ENCODE data around the gene LCE2A. TPM values are rescaled to one million over a fixed set of nuclear protein-coding genes. Genes with fewer than 3 reads are reported as not detected.

Gene LCE2A, protein sequence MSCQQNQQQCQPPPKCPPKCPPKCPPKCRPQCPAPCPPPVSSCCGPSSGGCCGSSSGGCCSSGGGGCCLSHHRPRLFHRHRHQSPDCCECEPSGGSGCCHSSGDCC
- total RNA-seq (2022) (not detected in 2 replicates), Bru-seq, nascent RNA (not detected), BruChase-seq, experiment 1, labeled RNA remaining after a 2-hour chase (not detected), BruChase-seq, experiment 2, labeled RNA remaining after a 6-hour chase (not detected)
- long read RNA-seq = 0 reads

DNA sequence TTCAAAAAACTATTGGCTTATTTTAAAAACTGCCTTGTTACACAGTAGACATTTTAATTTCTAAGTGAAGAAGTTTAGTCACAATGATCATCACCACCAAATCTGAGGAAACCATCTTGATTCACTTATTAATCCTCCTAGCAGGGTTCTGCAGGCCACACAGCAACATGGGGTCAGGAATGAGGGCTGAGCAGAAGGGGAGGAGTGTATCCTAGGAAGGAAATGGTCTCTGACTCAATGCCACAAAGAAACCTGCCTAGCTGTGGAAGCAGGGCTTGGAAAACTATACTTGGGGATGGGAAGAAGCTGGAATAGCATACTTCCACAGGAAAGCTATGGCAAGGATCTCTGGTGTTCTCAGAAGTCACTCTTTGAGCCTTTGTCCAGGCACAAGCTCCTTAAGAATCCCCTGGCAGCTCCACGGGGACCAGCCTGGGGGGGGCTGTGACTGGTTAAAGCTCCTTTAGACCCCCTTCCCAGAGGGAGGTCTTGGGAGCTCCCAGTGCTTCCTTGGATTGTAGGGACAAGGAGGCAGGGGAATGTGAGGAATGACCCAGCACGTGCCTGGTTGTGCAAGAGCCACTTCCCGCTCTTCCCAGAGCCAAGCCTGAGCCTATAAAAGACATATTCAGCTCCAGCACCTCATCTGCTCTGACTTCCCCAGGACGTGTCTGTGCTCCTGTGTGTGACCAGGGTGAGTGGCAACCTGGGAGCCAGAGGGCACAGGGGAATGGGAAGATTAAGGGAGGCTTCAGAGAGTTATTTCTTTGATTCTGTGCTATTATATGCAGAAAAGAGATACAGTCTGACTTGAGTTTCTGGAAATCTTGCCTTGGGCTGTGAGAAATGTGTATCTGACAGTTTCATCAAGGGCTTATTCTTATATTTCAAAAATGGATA, at the start of gene LCE2A:
Gene LCE2A, plus strand, starts transcription at position 645 of the 900 bp plus-strand sequence. CDS start 557 bp downstream, outside the sequence.
- H3K27me3 Mint-ChIP-seq (ENCODE audit: insufficient read depth, unreplicated experiment) = peaks cover 15% of the 10 kb centered on the region
- ChIA-PET POLR2A (no interaction called here), CTCF (no interaction called here)
- H3K9me3 ChIP-seq = no peaks in the 10 kb centered on the region
- no TSS peak for BruUV-seq (replicated peaks)
- no peaks in the 10 kb centered on the region for H3K36me3 ChIP-seq (ENCODE audit: control insufficient read depth, insufficient read depth, low read length)
- no peak within 1 kb of the TSS for H3K4me3 Mint-ChIP-seq (ENCODE audit: unreplicated experiment)
- H3K4me1 Mint-ChIP-seq (ENCODE audit: low read depth, unreplicated experiment) = no peaks in the 10 kb centered on the region
- TF ChIP-seq, protein P1, sequence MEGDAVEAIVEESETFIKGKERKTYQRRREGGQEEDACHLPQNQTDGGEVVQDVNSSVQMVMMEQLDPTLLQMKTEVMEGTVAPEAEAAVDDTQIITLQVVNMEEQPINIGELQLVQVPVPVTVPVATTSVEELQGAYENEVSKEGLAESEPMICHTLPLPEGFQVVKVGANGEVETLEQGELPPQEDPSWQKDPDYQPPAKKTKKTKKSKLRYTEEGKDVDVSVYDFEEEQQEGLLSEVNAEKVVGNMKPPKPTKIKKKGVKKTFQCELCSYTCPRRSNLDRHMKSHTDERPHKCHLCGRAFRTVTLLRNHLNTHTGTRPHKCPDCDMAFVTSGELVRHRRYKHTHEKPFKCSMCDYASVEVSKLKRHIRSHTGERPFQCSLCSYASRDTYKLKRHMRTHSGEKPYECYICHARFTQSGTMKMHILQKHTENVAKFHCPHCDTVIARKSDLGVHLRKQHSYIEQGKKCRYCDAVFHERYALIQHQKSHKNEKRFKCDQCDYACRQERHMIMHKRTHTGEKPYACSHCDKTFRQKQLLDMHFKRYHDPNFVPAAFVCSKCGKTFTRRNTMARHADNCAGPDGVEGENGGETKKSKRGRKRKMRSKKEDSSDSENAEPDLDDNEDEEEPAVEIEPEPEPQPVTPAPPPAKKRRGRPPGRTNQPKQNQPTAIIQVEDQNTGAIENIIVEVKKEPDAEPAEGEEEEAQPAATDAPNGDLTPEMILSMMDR (IDR thresholded peaks at IDR 0.05; ENCODE audit: insufficient read depth in 1 of 2, low read depth in 1 of 2, low read length in 1 of 2, severe bottlenecking in 1 of 2, unreplicated experiment in 1 of 2) = no peak
- H3K27ac Mint-ChIP-seq (ENCODE audit: unreplicated experiment) = no peak within 1 kb of the TSS
- no peaks in the 10 kb centered on the region for H3K4me1 ChIP-seq
- no peak within 1 kb of the TSS for H3K4me3 ChIP-seq (ENCODE audit: low read depth, low read length)
- no peak for DNase-seq
- no peaks in the 10 kb centered on the region for H3K36me3 Mint-ChIP-seq (ENCODE audit: insufficient read depth, unreplicated experiment)
- peaks cover 12% of the 10 kb centered on the region for H3K9me3 Mint-ChIP-seq (ENCODE audit: unreplicated experiment)
- intact Hi-C loops (cut with micrococcal nuclease; ENCODE audit: unreplicated experiment) = no loop called here
- no peaks in the 10 kb centered on the region for H3K27me3 ChIP-seq (replicated peaks; ENCODE audit: control insufficient read depth, insufficient read depth, low read length)

DNA sequence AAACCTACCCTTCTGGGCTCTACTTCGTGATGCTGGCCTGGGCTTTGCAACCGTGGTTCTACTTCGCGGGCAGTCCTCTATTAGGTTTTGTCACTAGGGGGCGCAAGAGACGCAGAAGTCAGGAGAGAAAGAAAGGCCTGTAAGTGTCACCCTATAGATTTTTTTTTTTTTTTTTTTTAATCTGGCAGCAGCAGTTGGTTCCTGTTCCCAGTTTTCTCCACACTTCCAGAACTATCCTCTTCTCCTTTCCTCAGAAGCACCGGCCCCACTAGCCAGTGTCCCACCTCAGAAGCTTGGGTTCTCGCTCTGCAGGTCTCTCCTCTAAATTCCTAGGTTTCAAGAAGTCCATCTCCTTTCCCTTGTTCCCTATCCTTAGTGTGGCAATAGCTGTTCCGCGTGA, 44.0 kb upstream of the LCE2A start:
- Histone ChIP-seq H3K9me3 (no peaks in the 10 kb centered on the region), H3K27me3 (replicated peaks; ENCODE audit: control insufficient read depth, insufficient read depth, low read length) (no peaks in the 10 kb centered on the region; the same call in none of the 2 replicates), H3K4me3 (ENCODE audit: low read depth, low read length) (no peak overlapping the region), H3K36me3 (ENCODE audit: control insufficient read depth, insufficient read depth, low read length) (no peaks in the 10 kb centered on the region), H3K4me1 (no peaks in the 10 kb centered on the region)
- peak; percentile 72 to 83 for DNase-seq
- Mint-ChIP-seq H3K4me1 (ENCODE audit: low read depth, unreplicated experiment) (no peaks in the 10 kb centered on the region), H3K36me3 (ENCODE audit: insufficient read depth, unreplicated experiment) (no peaks in the 10 kb centered on the region), H3K9me3 (ENCODE audit: unreplicated experiment) (no peaks in the 10 kb centered on the region), H3K27me3 (ENCODE audit: insufficient read depth, unreplicated experiment) (peaks cover 12% of the 10 kb centered on the region), H3K4me3 (ENCODE audit: unreplicated experiment) (no peak overlapping the region), H3K27ac (ENCODE audit: unreplicated experiment) (no peak overlapping the region)
- POLR2A ChIA-PET = interaction anchor here (0.7 kb wide), 1 partner anchor 255 kb away, joined by 9 read pairs; no protein-coding TSS in a partner anchor
- BruUV-seq (replicated peaks) = no TSS peak
- intact Hi-C loops (cut with micrococcal nuclease; ENCODE audit: unreplicated experiment) = loop anchor here (1.0 to 10.0 kb wide), 5 partner anchors 81 to 537 kb away; partner anchors contain the start of gene LCE1F
- CTCF ChIA-PET = interaction anchor here (0.6 to 1.1 kb wide), 11 partner anchors 10 to 538 kb away, joined by 3 to 5 read pairs (median 3); no protein-coding TSS in a partner anchor
- TF ChIP-seq, protein P1 (IDR thresholded peaks at IDR 0.05; ENCODE audit: insufficient read depth in 1 of 2, low read depth in 1 of 2, low read length in 1 of 2, severe bottlenecking in 1 of 2, unreplicated experiment in 1 of 2) = peak; percentile 66 to 91

DNA sequence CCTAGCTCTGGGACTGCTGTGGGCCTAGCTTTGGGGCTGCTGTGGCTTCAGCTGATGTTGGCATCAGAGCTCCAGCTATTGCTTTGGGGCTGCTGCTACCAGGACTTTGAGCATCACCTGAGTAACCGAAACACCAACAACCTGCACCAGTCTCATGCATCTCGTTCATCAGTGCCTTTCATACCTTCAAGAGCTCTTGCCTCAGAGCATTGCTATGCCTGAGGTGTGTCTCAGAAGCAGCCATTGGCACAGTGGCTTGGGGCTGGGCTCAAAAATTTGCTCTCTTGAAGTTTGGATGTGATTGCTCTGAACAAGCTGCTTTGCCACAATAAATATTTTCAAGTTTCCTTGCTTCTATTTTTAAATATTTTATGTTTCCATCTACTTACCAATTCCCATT, 41.7 kb upstream of the LCE2A start:
- H3K4me3 Mint-ChIP-seq (ENCODE audit: unreplicated experiment) = no peak overlapping the region
- ChIA-PET POLR2A (no interaction called here), CTCF (interaction anchor here (0.6 kb wide), 1 partner anchor 177 kb away, joined by 3 read pairs; no protein-coding TSS in a partner anchor)
- Histone ChIP-seq H3K4me1 (no peaks in the 10 kb centered on the region), H3K36me3 (ENCODE audit: control insufficient read depth, insufficient read depth, low read length) (no peaks in the 10 kb centered on the region), H3K4me3 (ENCODE audit: low read depth, low read length) (no peak overlapping the region), H3K27me3 (replicated peaks; ENCODE audit: control insufficient read depth, insufficient read depth, low read length) (no peaks in the 10 kb centered on the region; the same call in none of the 2 replicates), H3K9me3 (no peaks in the 10 kb centered on the region)
- H3K27me3 Mint-ChIP-seq (ENCODE audit: insufficient read depth, unreplicated experiment) = peaks cover 12% of the 10 kb centered on the region
- no TSS peak for BruUV-seq (replicated peaks)
- no peaks in the 10 kb centered on the region for H3K9me3 Mint-ChIP-seq (ENCODE audit: unreplicated experiment)
- H3K36me3 Mint-ChIP-seq (ENCODE audit: insufficient read depth, unreplicated experiment) = no peaks in the 10 kb centered on the region
- H3K27ac Mint-ChIP-seq (ENCODE audit: unreplicated experiment) = no peak overlapping the region
- TF ChIP-seq, protein P1 (IDR thresholded peaks at IDR 0.05; ENCODE audit: insufficient read depth in 1 of 2, low read depth in 1 of 2, low read length in 1 of 2, severe bottlenecking in 1 of 2, unreplicated experiment in 1 of 2) = no peak
- no peak for DNase-seq
- intact Hi-C loops (cut with micrococcal nuclease; ENCODE audit: unreplicated experiment) = loop anchor here (10.0 kb wide), 1 partner anchor 268 kb away; no protein-coding TSS in a partner anchor
- H3K4me1 Mint-ChIP-seq (ENCODE audit: low read depth, unreplicated experiment) = no peaks in the 10 kb centered on the region
